Loucy (cell line): ENCODE measurements around the gene CPT1C.

Source experiments
- H2AFZ ChIP-seq: fragments of 200-600 bp; sonication (generic); 2 replicates; pipeline ENCODE4 v1.6.0; 2016; ENCODE audit warnings: antibody characterized with exemption, mild to moderate bottlenecking, low read length, moderate library complexity
- H3F3A ChIP-seq: fragments of 200-600 bp; 2 replicates; pipeline ENCODE4 v1.6.0; 2016; ENCODE audit warnings: antibody characterized with exemption, low read depth, mild to moderate bottlenecking
- H3K27me3 ChIP-seq: fragments of 200-600 bp; sonication (generic); 2 replicates; pipeline ENCODE4 v1.6.1; 2014; ENCODE audit warnings: low read length, mild to moderate bottlenecking; ENCODE audit not compliant: insufficient read depth, poor library complexity, severe bottlenecking
- H3K36me3 ChIP-seq: fragments of 200-600 bp; sonication (generic); 2 replicates; pipeline ENCODE4 v1.6.1; 2016; ENCODE audit warnings: low read length; ENCODE audit not compliant: insufficient read depth
- H3K4me1 ChIP-seq: fragments of 200-600 bp; sonication (generic); 2 replicates; pipeline ENCODE4 v1.5.1; 2014; ENCODE audit warnings: low read length, mild to moderate bottlenecking; ENCODE audit not compliant: insufficient read depth, poor library complexity, severe bottlenecking
- H3K4me2 ChIP-seq: fragments of 200-600 bp; sonication (generic); 2 replicates; pipeline ENCODE4 v1.6.0; 2014; ENCODE audit warnings: antibody characterized with exemption, low read length, low read depth, mild to moderate bottlenecking; ENCODE audit not compliant: poor library complexity, severe bottlenecking
- H3K4me3 ChIP-seq: fragments of 200-600 bp; sonication (generic); 2 replicates; pipeline ENCODE4 v1.5.1; 2014; ENCODE audit warnings: low read length, mild to moderate bottlenecking, mixed read lengths; ENCODE audit not compliant: poor library complexity, severe bottlenecking
- H3K79me2 ChIP-seq: fragments of 200-600 bp; sonication (generic); 2 replicates; pipeline ENCODE4 v1.6.1; 2014; ENCODE audit warnings: low read length; ENCODE audit not compliant: insufficient read depth
- H3K9ac ChIP-seq: fragments of 200-600 bp; sonication (generic); 2 replicates; pipeline ENCODE4 v1.6.0; 2014; ENCODE audit warnings: mild to moderate bottlenecking, low read depth, low read length, moderate library complexity; ENCODE audit not compliant: poor library complexity, severe bottlenecking
- H3K9me2 ChIP-seq: fragments of 200-600 bp; sonication (generic); replicated peaks from 2 replicates; pipeline ENCODE4 v1.6.1; 2016; ENCODE audit warnings: low read depth, low read length, mixed read lengths
- H3K9me3 ChIP-seq: fragments of 200-600 bp; sonication (generic); 2 replicates; pipeline ENCODE4 v1.6.1; 2014; ENCODE audit warnings: mild to moderate bottlenecking, antibody characterized with exemption, low read length, low read depth; ENCODE audit not compliant: insufficient read depth
- H4K20me1 ChIP-seq: fragments of 200-600 bp; sonication (generic); 2 replicates; pipeline ENCODE4 v1.6.0; 2014; ENCODE audit warnings: antibody characterized with exemption, low read length, mild to moderate bottlenecking; ENCODE audit not compliant: insufficient read depth, poor library complexity, severe bottlenecking
- CTCF ChIP-seq: fragments of 200-600 bp; sonication (generic); conservative IDR thresholded peaks from 2 replicates; pipeline ENCODE4 v1.5.1; 2014; ENCODE audit warnings: mild to moderate bottlenecking, antibody characterized with exemption, low read length
- EZH2phosphoT487 ChIP-seq: fragments of 200-600 bp; IDR thresholded peaks from 2 replicates; pipeline ENCODE4 v1.6.1; 2018; ENCODE audit warnings: antibody characterized with exemption, mild to moderate bottlenecking, moderate library complexity, borderline replicate concordance

CPT1C gene

GRCh38 chr19:49738268-49738667, 47.4 kb downstream of the CPT1C start:
- Histone ChIP-seq H3K36me3 (no peaks in the 10 kb centered on the region), H3K79me2 (no peaks in the 10 kb centered on the region), H3K4me2 (no peak overlapping the region), H3K9ac (no peak overlapping the region), H3K27me3 (no peaks in the 10 kb centered on the region), H3K4me3 (no peak overlapping the region), H2AFZ (no peak overlapping the region), H3K9me2 (no peaks in the 10 kb centered on the region), H3F3A (no peaks in the 10 kb centered on the region), H3K9me3 (no peaks in the 10 kb centered on the region), H3K4me1 (no peaks in the 10 kb centered on the region), H4K20me1 (no peaks in the 10 kb centered on the region)
- TF ChIP-seq EZH2phosphoT487 (no peak), CTCF (no peak)

DNA sequence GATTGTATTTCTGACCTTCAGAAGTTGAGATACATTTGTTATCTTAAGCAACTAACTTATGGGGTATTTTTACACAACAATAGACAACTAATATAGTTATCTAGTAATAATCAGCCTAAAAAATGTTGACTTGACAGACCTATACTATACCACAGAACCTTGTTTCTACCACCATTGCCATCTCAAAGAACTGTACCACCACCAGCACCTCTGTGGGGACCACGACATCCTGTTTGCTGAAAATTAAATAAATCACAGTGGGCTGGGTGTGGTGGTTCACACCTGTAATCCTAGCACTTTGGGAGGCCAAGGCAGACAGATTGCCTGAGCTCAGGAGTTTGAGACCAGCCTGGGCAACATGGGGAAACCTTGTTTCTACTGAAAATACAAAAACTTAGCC, 48.2 kb downstream of the CPT1C start:
- no peaks in the 10 kb centered on the region for H3K79me2 ChIP-seq
- H3K4me2 ChIP-seq = no peak overlapping the region
- no peaks in the 10 kb centered on the region for H4K20me1 ChIP-seq
- no peak overlapping the region for H3K9ac ChIP-seq
- no peak for TF ChIP-seq CTCF
- no peak for TF ChIP-seq EZH2phosphoT487
- no peaks in the 10 kb centered on the region for H3K9me3 ChIP-seq
- H2AFZ ChIP-seq = no peak overlapping the region
- no peak overlapping the region for H3K4me3 ChIP-seq
- H3K27me3 ChIP-seq = no peaks in the 10 kb centered on the region
- no peaks in the 10 kb centered on the region for H3F3A ChIP-seq
- H3K36me3 ChIP-seq = no peaks in the 10 kb centered on the region
- H3K9me2 ChIP-seq = no peaks in the 10 kb centered on the region
- no peaks in the 10 kb centered on the region for H3K4me1 ChIP-seq

DNA sequence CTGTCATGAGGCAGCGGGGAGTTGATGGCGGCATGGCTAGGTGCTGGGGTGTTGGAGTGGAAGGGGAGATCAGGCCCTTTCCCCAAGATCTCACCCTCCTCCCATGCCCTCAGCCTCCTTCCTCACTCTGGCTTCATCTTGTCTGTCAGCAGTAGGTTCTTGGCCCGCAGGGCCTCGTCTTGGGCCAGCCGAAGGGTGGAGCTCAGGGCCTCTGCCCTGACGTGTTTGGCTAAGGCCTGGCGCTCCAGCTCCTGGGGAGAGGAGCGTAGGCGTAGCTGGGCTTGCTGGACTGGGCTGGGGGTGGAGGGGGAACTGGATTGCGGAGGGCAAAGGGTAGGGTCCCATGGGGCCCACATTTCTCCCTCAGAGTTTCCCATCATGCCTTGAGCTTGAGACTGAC, 49.0 kb downstream of the CPT1C start:
- H3K9me2 ChIP-seq = no peaks in the 10 kb centered on the region
- no peaks in the 10 kb centered on the region for H3K79me2 ChIP-seq
- no peak overlapping the region for H3K4me3 ChIP-seq
- no peak overlapping the region for H2AFZ ChIP-seq
- H3K4me1 ChIP-seq = no peaks in the 10 kb centered on the region
- H3F3A ChIP-seq = no peaks in the 10 kb centered on the region
- H3K36me3 ChIP-seq = no peaks in the 10 kb centered on the region
- H4K20me1 ChIP-seq = no peaks in the 10 kb centered on the region
- H3K9me3 ChIP-seq = no peaks in the 10 kb centered on the region
- TF ChIP-seq EZH2phosphoT487 (no peak), CTCF (no peak)
- H3K27me3 ChIP-seq = no peaks in the 10 kb centered on the region
- H3K4me2 ChIP-seq = no peak overlapping the region
- H3K9ac ChIP-seq = no peak overlapping the region
